Measurements from ENCODE around the gene RASL12.

- TF ChIP-seq CTCF (IDR thresholded peaks at IDR 0.05; ENCODE audit: control extremely low read depth in 1 of 3, insufficient read depth in 1 of 3, low read depth in 1 of 3, low read length in 3 of 3) (no peak), TAF1 (IDR thresholded peaks at IDR 0.05; ENCODE audit: low read depth, low read length) (no peak), EZH2 (IDR thresholded peaks at IDR 0.05; ENCODE audit: low read depth, low read length, severe bottlenecking) (no peak), RAD21 (IDR thresholded peaks at IDR 0.05 in 1 of 2, conservative IDR thresholded peaks at IDR 0.05 in 1 of 2; ENCODE audit: low read depth in 2 of 2, low read length in 2 of 2) (no peak), FOSL1 (IDR thresholded peaks at IDR 0.05; ENCODE audit: insufficient read depth, low read depth, low read length) (no peak), GABPA (IDR thresholded peaks at IDR 0.05; ENCODE audit: borderline replicate concordance, insufficient read depth, low read length) (no peak), POLR2AphosphoS5 (IDR thresholded peaks at IDR 0.05; ENCODE audit: low read depth, low read length) (no peak)
Observed at GRCh38 chr15:65006876-65007275, 60.9 kb downstream of the RASL12 start.
